HG02970 (cell line): Measurements from ENCODE around the gene AXIN2.
"Not testable (repeated sequence)": the region's sequence is repeated elsewhere in the genome, so short reads cannot be mapped to it uniquely, and the experiment has no call there.

Experiments used
- ATAC-seq: cut with Tn5 transposase; IDR thresholded peaks from one replicate; pipeline ENCODE4 v1.9.1; 2021; ENCODE audit warnings: mild to moderate bottlenecking, moderate library complexity, moderate number of reproducible peaks; ENCODE audit not compliant: unreplicated experiment, low FRiP score

AXIN2 gene

DNA sequence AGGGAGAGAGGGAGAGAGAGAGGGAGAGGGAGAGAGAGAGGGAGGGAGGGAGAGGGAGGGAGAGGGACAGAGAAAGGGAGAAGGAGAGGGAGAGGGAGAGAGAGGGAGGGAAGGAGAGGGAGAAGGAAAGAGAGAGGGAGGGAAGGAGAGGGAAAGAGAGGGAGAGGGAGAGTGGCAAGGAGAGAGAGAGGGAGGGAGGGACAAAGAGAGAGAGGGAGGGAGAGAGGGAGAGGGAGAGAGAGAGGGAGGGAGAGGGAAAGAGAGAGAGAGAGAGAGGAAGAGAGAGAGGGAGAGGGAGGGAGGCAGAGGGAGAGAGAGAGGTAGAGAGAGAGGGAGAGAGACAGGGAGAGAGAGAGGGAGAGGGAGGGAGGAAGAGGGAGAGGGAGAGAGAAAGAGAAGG is 73.5 kb downstream of the AXIN2 start:
- no peak for ATAC-seq

DNA sequence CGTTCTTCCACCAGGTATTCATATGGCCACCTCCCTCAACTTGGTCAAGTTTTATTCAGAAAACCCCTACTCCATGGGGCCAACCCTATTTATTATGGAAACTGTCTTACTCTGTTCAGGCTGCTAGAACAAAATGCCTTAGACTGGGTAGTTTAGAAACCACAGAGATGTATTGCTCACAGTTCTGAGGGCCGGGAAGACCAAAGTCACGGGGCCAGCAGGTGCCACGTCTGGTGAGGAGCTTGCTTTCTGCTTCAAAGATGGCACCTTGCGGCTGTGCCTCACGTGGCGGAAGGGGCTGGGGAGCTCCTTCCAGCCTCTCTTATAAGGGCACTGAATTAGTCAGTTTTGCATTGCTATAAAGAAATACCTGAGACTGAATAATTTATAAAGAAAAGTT is 74.3 kb downstream of the AXIN2 start:
- no peak for ATAC-seq

DNA sequence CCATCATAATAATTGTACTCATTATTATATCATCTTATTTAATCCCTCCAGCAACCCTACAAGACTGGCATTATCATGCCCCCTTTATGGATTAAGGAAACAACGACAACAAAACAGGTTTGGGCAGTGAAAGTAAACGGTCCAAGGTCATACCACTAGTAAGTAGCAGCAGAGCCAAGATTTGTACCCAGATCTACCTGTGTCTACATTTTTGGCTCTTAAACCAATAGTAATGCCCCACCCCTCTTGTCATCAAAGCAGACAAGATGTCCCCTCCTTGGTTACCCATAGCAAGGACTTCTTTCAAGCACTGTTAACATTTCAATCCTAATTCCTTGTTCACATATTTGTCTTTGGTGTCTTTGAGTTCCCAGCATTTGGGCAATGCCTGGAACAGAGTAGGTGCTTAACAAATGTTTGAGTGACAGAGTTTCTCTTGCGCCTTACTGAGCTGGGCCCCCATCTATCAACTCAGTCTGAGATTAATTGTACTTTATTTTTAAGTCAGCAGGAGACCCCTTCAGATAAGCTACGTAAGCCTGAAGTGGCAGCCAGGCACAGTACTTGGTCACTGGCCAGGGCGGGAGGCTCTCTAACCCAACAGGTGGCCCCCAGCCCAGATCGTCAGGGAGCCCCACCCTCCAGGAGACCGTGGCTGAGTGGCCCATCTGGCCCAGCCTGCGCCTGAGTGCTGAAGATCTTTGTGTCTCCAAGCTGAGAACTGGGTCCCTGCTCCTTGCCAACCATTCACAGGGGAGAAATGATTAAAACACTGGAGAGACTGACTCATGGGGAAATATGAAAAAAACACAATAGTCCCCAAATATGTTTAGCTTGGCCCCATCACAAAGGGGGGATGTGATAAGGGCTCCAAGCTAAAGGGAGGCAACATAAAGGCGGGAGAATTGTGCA is 75.8 kb downstream of the AXIN2 start:
- no peak for ATAC-seq

DNA sequence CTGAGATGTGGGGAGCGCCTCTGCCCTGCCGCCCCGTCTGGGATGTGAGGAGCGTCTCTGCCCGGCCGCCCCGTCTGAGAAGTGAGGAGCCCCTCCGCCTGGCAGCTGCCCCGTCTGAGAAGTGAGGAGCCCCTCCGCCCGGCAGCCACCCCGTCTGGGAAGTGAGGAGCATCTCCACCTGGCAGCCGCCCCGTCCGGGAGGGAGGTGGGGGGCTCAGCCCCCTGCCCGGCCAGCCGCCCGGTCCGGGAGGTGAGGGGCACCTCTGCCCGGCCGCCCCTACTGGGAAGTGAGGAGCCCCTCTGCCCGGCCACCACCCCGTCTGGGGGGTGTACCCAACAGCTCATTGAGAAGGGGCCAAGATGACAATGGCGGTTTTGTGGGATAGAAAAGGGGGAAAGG is 77.0 kb downstream of the AXIN2 start:
- ATAC-seq, result not testable (repeated sequence)

DNA sequence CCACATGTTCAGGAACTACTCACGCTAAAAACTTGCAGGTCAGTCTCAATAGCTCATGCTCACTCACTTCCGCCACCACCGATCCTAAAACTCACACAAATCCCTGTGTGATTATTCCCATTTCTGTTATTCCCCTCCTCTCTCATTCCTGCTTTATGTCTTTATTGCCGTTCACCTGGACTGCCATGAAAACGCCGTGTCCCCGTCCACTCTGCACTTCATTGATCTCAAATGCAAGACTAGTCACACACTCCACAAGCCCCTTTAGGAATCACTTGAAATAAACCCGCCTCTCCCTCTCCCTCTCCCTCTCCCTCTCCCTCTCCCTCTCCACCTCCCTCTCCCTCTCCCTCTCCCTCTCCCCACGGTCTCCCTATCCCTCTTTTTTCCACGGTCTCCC is 78.0 kb downstream of the AXIN2 start:
- ATAC-seq, result no peak

DNA sequence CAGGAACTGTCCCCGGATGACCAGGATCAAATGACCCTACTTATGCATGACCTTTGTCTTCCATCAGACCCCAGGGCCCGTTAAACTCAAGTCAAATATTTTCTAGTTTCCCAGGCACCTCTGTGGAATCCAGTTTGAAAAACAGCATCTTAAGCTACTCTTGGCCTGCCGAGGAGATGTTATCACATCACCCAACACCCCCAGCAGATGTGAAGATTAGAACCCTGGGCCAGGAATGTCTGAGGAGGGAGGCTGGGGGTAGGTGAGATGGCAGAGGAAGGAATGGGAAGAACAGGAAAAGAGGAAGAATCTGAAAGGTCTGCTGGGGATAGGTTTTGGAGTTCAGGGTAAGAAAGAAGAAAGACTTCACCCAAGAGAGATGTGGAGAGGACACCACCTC is 79.2 kb downstream of the AXIN2 start:
- ATAC-seq, result no peak

DNA sequence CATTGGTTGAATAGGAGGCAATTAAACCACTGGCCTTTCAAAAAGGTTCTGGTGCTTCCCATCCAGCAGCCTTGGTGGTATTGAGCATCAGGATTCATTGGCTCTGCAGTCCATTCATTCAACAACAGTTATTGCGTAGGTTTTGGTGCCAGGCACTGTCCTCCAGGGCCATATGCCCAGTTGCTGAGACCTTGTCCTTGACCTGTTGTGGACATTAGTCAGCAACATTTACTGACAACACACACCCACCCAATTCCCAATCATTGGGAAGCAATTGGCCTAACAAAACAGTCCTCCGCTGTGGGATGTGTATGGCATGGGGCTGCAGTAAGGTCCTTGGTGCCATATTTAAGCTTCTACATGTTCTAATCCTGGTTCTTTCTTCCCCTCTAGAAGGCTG is 82.2 kb downstream of the AXIN2 start:
- no peak for ATAC-seq
